Parathyroid adenoma (tissue), 2 donors: ENCODE data around the gene RPL22.

ENCODE experiments used
- H2AFZ ChIP-seq: fragments of 300-600 bp; sonication (generic); one replicate; pipeline ENCODE4 v1.7.0; 2017; ENCODE audit warnings: antibody characterized with exemption, mild to moderate bottlenecking
- H3K27ac ChIP-seq: fragments of 300-600 bp; sonication (generic); one replicate; pipeline ENCODE4 v1.7.0; 2017
- H3K27me3 ChIP-seq: fragments of 300-600 bp; sonication (generic); one replicate; pipeline ENCODE4 v1.7.0; 2017; ENCODE audit warnings: low read length; ENCODE audit not compliant: control insufficient read depth, insufficient read depth
- H3K36me3 ChIP-seq: fragments of 300-600 bp; sonication (generic); one replicate; pipeline ENCODE4 v1.7.0; 2017; ENCODE audit warnings: low read length; ENCODE audit not compliant: control insufficient read depth, insufficient read depth
- H3K4me1 ChIP-seq: fragments of 300-600 bp; sonication (generic); one replicate; pipeline ENCODE4 v1.7.0; 2017; ENCODE audit warnings: control low read depth
- H3K4me2 ChIP-seq: fragments of 300-600 bp; sonication (generic); one replicate; pipeline ENCODE4 v1.7.0; 2017; ENCODE audit warnings: low read length
- H3K4me3 ChIP-seq: fragments of 300-600 bp; sonication (generic); one replicate; pipeline ENCODE4 v1.7.0; 2017; ENCODE audit warnings: low read depth, low read length
- H3K79me2 ChIP-seq: fragments of 300-600 bp; sonication (generic); one replicate; pipeline ENCODE4 v1.7.0; 2017; ENCODE audit warnings: control low read depth
- H3K9ac ChIP-seq: fragments of 300-600 bp; sonication (generic); one replicate; pipeline ENCODE4 v1.7.0; 2017; ENCODE audit warnings: mild to moderate bottlenecking
- H3K9me3 ChIP-seq: fragments of 300-600 bp; sonication (generic); one replicate; pipeline ENCODE4 v1.7.0; 2017; ENCODE audit warnings: low read length; ENCODE audit not compliant: control insufficient read depth
- CTCF ChIP-seq: fragments of 300-600 bp; sonication (generic); IDR thresholded peaks from one replicate; pipeline ENCODE4 v1.7.0; 2017; ENCODE audit warnings: antibody characterized with exemption, mild to moderate bottlenecking
- donor health status: primary hyperparathyroidism.

The RPL22 gene

GRCh38 chr1:6200188-6200809 is 904 bp upstream of the RPL22 start:
- Histone ChIP-seq H3K9me3 (no peaks in the 10 kb centered on the region), H3K79me2 (peaks cover 21% of the 10 kb centered on the region), H3K36me3 (no peaks in the 10 kb centered on the region), H2AFZ (peak overlapping the region; percentile 93), H3K9ac (no peak overlapping the region), H3K27me3 (no peaks in the 10 kb centered on the region), H3K27ac (peak overlapping the region; percentile 85), H3K4me1 (peaks cover 3% of the 10 kb centered on the region), H3K4me3 (peak overlapping the region; percentile 93), H3K4me2 (peak overlapping the region; percentile 74)
- TF ChIP-seq CTCF = no peak

- no peaks in the 10 kb centered on the region for H3K4me1 ChIP-seq
- H3K36me3 ChIP-seq = no peaks in the 10 kb centered on the region
- H3K9ac ChIP-seq = peak overlapping the region; percentile 47
- H3K27me3 ChIP-seq = no peaks in the 10 kb centered on the region
- TF ChIP-seq CTCF = no peak
- peak overlapping the region; percentile 93 for H3K4me3 ChIP-seq
- peaks cover 28% of the 10 kb centered on the region for H3K79me2 ChIP-seq
- peak overlapping the region; percentile 85 for H3K27ac ChIP-seq
- peak overlapping the region; percentile 92 for H3K4me2 ChIP-seq
- no peaks in the 10 kb centered on the region for H3K9me3 ChIP-seq
- H2AFZ ChIP-seq = peak overlapping the region; percentile 61
Measured at GRCh38 chr1:6198646-6199297, 623 bp downstream of the RPL22 start.

- H3K9ac ChIP-seq = no peak overlapping the region
- no peaks in the 10 kb centered on the region for H3K4me1 ChIP-seq
- H3K4me2 ChIP-seq = peak overlapping the region; percentile 92
- H3K27me3 ChIP-seq = no peaks in the 10 kb centered on the region
- TF ChIP-seq CTCF = no peak
- H2AFZ ChIP-seq = no peak overlapping the region
- peaks cover 30% of the 10 kb centered on the region for H3K79me2 ChIP-seq
- no peaks in the 10 kb centered on the region for H3K9me3 ChIP-seq
- H3K4me3 ChIP-seq = peak overlapping the region; percentile 93
- H3K27ac ChIP-seq = no peak overlapping the region
- H3K36me3 ChIP-seq = no peaks in the 10 kb centered on the region
Measured at GRCh38 chr1:6197746-6198427, 1.5 kb downstream of the RPL22 start.

DNA sequence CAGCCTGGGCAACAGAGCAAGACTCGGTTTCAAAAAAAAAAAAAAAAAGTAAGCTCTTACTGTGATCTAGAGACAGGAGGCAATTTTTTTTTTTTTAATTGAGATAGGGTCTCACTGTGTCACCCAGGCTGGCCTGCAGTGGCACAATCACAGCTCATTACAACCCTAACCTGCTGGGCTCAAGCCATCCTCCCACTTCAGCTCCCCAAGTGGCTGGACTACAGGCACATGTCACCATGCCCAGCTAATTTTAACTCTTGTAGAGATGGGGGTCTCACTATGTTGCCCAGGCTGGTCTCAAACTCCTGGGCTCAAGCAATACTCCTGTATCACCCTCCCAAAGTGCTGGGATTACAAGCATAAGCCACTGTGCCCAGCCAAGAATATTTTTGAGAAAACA is 7.4 kb downstream of the RPL22 start:
- no peaks in the 10 kb centered on the region for H3K36me3 ChIP-seq
- TF ChIP-seq CTCF = no peak
- H3K79me2 ChIP-seq = peaks cover 9% of the 10 kb centered on the region
- H2AFZ ChIP-seq = no peak overlapping the region
- H3K9ac ChIP-seq = no peak overlapping the region
- no peaks in the 10 kb centered on the region for H3K4me1 ChIP-seq
- no peak overlapping the region for H3K4me3 ChIP-seq
- no peak overlapping the region for H3K27ac ChIP-seq
- no peaks in the 10 kb centered on the region for H3K9me3 ChIP-seq
- no peak overlapping the region for H3K4me2 ChIP-seq
- H3K27me3 ChIP-seq = no peaks in the 10 kb centered on the region
